Vagina (tissue), 2 donors: Measurements from ENCODE around the gene CCDC17. TPM values are rescaled to one million over a fixed set of nuclear protein-coding genes. Genes with fewer than 3 reads are reported as not detected.

ENCODE experiments used
- DNase-seq, 2 donors: peaks; one replicate each; pipeline ENCODE4 v3.0.0-alpha.2; 2017; ENCODE audit errors: extremely low spot score in 2 of 2
- H3K27ac ChIP-seq: fragments of 200-600 bp; sonication (generic); one replicate; pipeline ENCODE4 v1.5.1; 2019
- H3K27me3 ChIP-seq: fragments of 200-600 bp; sonication (generic); one replicate; pipeline ENCODE4 v1.5.1; 2019
- H3K36me3 ChIP-seq, 2 donors: fragments of 200-600 bp; sonication (generic); one replicate each; pipeline ENCODE4 v1.5.1; 2017 to 2019
- H3K4me1 ChIP-seq: fragments of 200-600 bp; sonication (generic); one replicate; pipeline ENCODE4 v1.5.1; 2019
- H3K4me3 ChIP-seq, 2 donors: fragments of 200-600 bp; sonication (generic); 1 replicate in 1 of 2; 2 replicates in 1 of 2; pipeline ENCODE4 v1.5.1; 2016 to 2019
- H3K9me3 ChIP-seq: fragments of 200-600 bp; sonication (generic); one replicate; pipeline ENCODE4 v1.5.1; 2019
- POLR2A ChIP-seq, 2 donors: fragments of 450-650 bp; IDR thresholded peaks; one replicate each; pipeline ENCODE4 v1.6.1; 2017; ENCODE audit warnings: antibody characterized with exemption in 2 of 2, mild to moderate bottlenecking in 2 of 2, moderate library complexity in 2 of 2
- POLR2AphosphoS5 ChIP-seq, 2 donors: sonication (generic); formaldehyde crosslinking; IDR thresholded peaks; one replicate each; pipeline ENCODE4 v1.9.0; 2017; ENCODE audit warnings: antibody characterized with exemption in 2 of 2, mild to moderate bottlenecking in 2 of 2, low read depth in 1 of 2; ENCODE audit not compliant: insufficient read depth in 1 of 2
- intact Hi-C: fragments of 100-400 bp; cut with DNase I; formaldehyde crosslinking; loops from one replicate; pipeline ENCODE4 v1.15.1; 2023
- total RNA-seq: library from RNA; depleted of rRNA; stranded (reverse); fragments of >200 nt; gene quantifications from one replicate; pipeline ENCODE4 v1.2.3, GENCODE V29; 2016
- TF ChIP-seq, protein P1 (sequence below), 3 experiments: fragments of 450-650 bp in 2 of 3; fragments of 200-600 bp in 1 of 3; sonication (generic) in 1 of 3; IDR thresholded peaks; one replicate each; pipeline ENCODE4 v1.5.1; 2017 to 2019; ENCODE audit warnings: antibody characterized with exemption in 3 of 3, mild to moderate bottlenecking in 2 of 3, moderate library complexity in 2 of 3

The CCDC17 gene
- total RNA-seq, 1 donor from 2014 or later = 1.5 TPM

DNA sequence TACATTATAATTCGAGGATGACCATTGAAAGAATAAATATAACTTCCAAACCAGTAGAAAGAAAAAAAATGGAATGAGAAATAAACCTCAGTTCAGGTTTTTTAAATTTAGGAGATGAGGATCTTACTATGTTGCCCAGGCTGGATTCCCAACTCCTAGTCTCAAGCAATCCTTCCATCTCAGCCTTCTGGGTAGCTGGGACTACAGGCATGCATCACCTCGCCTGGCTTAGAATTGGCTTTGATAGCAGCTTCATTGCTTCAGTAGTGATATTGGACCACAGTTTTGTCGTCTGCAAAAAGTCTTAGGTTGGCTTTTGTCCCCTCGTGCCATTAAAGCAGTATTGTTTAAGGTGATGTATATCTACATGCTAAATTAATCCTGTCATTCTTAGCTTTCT lies 37.1 kb downstream of the CCDC17 start:
- no peaks in the 10 kb centered on the region for H3K36me3 ChIP-seq
- H3K9me3 ChIP-seq = no peaks in the 10 kb centered on the region
- no peak for DNase-seq
- H3K27me3 ChIP-seq = no peaks in the 10 kb centered on the region
- TF ChIP-seq, protein P1, sequence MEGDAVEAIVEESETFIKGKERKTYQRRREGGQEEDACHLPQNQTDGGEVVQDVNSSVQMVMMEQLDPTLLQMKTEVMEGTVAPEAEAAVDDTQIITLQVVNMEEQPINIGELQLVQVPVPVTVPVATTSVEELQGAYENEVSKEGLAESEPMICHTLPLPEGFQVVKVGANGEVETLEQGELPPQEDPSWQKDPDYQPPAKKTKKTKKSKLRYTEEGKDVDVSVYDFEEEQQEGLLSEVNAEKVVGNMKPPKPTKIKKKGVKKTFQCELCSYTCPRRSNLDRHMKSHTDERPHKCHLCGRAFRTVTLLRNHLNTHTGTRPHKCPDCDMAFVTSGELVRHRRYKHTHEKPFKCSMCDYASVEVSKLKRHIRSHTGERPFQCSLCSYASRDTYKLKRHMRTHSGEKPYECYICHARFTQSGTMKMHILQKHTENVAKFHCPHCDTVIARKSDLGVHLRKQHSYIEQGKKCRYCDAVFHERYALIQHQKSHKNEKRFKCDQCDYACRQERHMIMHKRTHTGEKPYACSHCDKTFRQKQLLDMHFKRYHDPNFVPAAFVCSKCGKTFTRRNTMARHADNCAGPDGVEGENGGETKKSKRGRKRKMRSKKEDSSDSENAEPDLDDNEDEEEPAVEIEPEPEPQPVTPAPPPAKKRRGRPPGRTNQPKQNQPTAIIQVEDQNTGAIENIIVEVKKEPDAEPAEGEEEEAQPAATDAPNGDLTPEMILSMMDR (IDR thresholded peaks at IDR 0.05) = no peak
- TF ChIP-seq POLR2A (IDR thresholded peaks at IDR 0.05) (no peak), POLR2AphosphoS5 (IDR thresholded peaks at IDR 0.05; ENCODE audit: insufficient read depth in 1 of 2, low read depth in 1 of 2) (no peak)
- peaks cover 37% of the 10 kb centered on the region for H3K4me1 ChIP-seq
- intact Hi-C loops = no loop called here
- no peak overlapping the region for H3K27ac ChIP-seq
- peak overlapping the region in 1 of 2 donors; percentile 100 for H3K4me3 ChIP-seq

DNA sequence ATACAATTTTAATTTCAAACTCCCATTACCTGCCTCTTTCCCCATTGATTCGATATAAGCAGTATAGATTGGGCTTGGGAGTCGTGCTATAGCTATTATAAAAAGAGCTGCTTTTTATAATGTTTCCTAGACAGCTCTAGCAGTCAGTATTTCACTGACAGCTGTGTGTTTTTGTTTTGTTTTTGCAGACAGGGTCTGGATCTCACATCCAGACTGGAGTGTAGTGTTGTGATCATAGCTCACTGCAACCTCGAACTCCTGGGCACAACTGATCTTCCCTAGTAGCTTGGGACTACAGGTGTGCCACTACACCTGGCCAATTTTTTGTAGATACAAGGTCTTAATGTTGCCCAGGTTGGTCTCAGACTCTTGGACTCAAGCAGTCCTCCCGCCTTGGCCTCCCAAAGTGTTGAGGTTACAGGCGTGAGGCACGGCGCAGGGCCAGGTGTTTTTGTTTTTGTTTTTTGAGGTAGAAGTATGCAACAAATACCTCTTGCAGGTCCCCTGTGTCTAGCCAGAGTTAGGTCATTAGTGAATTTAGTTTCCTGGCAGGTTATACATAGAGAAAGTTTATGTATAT lies 38.3 kb downstream of the CCDC17 start:
- Histone ChIP-seq H3K4me1 (peaks cover 37% of the 10 kb centered on the region), H3K9me3 (no peaks in the 10 kb centered on the region), H3K36me3 (no peaks in the 10 kb centered on the region), H3K27ac (no peak overlapping the region), H3K4me3 (peak overlapping the region; percentile 86 to 100), H3K27me3 (no peaks in the 10 kb centered on the region)
- no peak for DNase-seq
- intact Hi-C loops = no loop called here
- TF ChIP-seq POLR2A (IDR thresholded peaks at IDR 0.05) (no peak), POLR2AphosphoS5 (IDR thresholded peaks at IDR 0.05; ENCODE audit: insufficient read depth in 1 of 2, low read depth in 1 of 2) (no peak)
- TF ChIP-seq, protein P1 (IDR thresholded peaks at IDR 0.05) = no peak

DNA sequence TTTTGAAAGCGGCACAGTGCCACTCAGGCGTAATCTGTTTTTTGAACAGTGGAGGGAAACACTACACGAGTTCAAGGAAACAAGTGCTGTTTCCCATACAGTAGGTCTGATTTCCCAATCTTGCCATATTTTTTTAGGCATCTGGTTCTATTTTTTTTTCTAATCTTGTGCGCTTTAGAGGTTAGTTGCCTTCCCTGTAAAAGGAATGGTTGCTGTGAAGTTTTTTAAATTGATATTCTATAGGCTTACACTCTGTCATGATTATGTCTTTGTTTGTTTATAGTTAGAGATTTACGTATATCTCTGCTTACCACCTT lies 38.8 kb downstream of the CCDC17 start:
- intact Hi-C loops = no loop called here
- no peaks in the 10 kb centered on the region for H3K36me3 ChIP-seq
- H3K9me3 ChIP-seq = no peaks in the 10 kb centered on the region
- H3K4me1 ChIP-seq = peaks cover 36% of the 10 kb centered on the region
- TF ChIP-seq, protein P1 (IDR thresholded peaks at IDR 0.05) = no peak
- no peak for TF ChIP-seq POLR2A (IDR thresholded peaks at IDR 0.05)
- TF ChIP-seq POLR2AphosphoS5 (IDR thresholded peaks at IDR 0.05; ENCODE audit: insufficient read depth in 1 of 2, low read depth in 1 of 2) = no peak
- H3K27ac ChIP-seq = peak overlapping the region; percentile 92
- no peaks in the 10 kb centered on the region for H3K27me3 ChIP-seq
- no peak for DNase-seq
- peak overlapping the region; percentile 86 to 100 for H3K4me3 ChIP-seq

DNA sequence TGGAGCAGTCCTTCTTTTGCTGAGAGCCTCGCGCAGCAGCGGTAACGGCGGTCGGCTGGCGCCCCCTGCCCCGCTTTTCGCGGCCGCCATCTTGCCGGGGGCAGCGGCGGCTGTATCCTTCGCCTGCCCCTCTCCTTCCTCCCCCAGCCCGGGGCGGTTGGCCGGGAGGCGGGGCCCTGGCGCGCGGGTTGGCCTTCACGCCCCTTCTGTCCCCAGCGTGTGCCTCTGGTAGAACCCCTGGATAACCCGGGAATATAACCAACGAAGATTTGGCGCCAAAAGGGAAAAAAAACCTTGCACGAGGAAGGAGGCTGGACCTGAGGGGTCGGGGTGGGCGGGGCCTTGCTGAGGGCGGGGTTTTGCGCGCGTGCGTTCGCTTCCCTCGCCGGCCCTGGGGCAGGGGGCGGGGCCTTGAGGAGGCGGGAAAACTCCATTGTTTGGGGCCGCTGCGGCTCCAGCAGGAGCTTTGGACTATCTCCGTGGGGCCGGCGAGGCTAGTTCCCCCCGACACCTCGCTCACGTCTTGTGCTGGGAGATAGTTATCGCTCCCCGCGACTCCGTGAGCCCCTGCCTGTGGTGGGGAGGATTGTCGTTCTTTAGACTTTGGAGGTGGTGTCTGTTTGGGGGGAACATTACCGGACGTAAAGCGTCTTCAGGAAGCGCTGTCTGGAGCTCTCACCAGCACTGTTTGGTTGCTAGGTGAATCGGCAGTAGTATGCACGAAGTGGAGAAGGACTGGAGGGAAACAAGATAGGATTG lies 39.3 kb downstream of the CCDC17 start:
- Histone ChIP-seq H3K4me3 (peak overlapping the region; percentile 86 to 100), H3K27me3 (no peaks in the 10 kb centered on the region), H3K4me1 (peaks cover 30% of the 10 kb centered on the region), H3K36me3 (no peaks in the 10 kb centered on the region), H3K27ac (peak overlapping the region; percentile 92), H3K9me3 (no peaks in the 10 kb centered on the region)
- TF ChIP-seq POLR2AphosphoS5 (IDR thresholded peaks at IDR 0.05; ENCODE audit: insufficient read depth in 1 of 2, low read depth in 1 of 2) = peak; percentile 6 to 47
- TF ChIP-seq, protein P1 (IDR thresholded peaks at IDR 0.05) = no peak
- no peak for TF ChIP-seq POLR2A (IDR thresholded peaks at IDR 0.05)
- intact Hi-C loops = no loop called here
- DNase-seq = peak in 1 of 2 donors; percentile 89
